IMR-90 (cell line): ENCODE measurements around the gene PCSK6. TPM values are rescaled to one million over a fixed set of nuclear protein-coding genes. Genes with fewer than 3 reads are reported as not detected.

Experiments used
- ATAC-seq: fragments of 200-7000 bp; cut with Tn5 transposase; 2 replicates; pipeline ENCODE4 v1.9.1; 2020; ENCODE audit warnings: low read depth, mild to moderate bottlenecking, moderate library complexity
- BruUV-seq: library from RNA; stranded (reverse); fragments of 400-500 nt; replicated peaks from 2 replicates; lab custom pipeline; 2021; lab: Mats Ljungman, UMichigan
- CTCF ChIA-PET: fragments of 300-600 bp; formaldehyde crosslinking; extraction: SDS; loops from one replicate; lab custom pipeline; 2021; ENCODE audit warnings: antibody characterized with exemption; lab: Yijun Ruan, JAX
- POLR2A ChIA-PET: fragments of 300-600 bp; sonication (Branson Sonifier 250); formaldehyde crosslinking; loops from one replicate; lab custom pipeline; 2022; ENCODE audit warnings: antibody characterized with exemption; ENCODE audit not compliant: unreplicated experiment; lab: Charles Lee
- DNase-seq: peaks from one replicate; pipeline ENCODE4 v3.0.0; 2013
- H2AFZ ChIP-seq: replicated peaks from 2 replicates; pipeline ENCODE3; 2013; ENCODE audit warnings: low read length, mild to moderate bottlenecking; ENCODE audit not compliant: poor library complexity
- H2AK5ac ChIP-seq: 2 replicates; pipeline ENCODE4 v1.6.1; 2013; ENCODE audit warnings: low read depth, low read length, inconsistent platforms
- H2AK9ac ChIP-seq: replicated peaks from 2 replicates; pipeline ENCODE3; 2013; ENCODE audit warnings: mild to moderate bottlenecking, low read depth, low read length, moderate library complexity; ENCODE audit not compliant: poor library complexity
- H2BK120ac ChIP-seq: 2 replicates; pipeline ENCODE4 v1.6.1; 2013; ENCODE audit warnings: low read depth, low read length, inconsistent platforms
- H2BK15ac ChIP-seq: 3 replicates; pipeline ENCODE4 v1.6.1; 2013; ENCODE audit warnings: low read depth, low read length, inconsistent platforms
- H2BK20ac ChIP-seq: 2 replicates; pipeline ENCODE4 v1.6.1; 2013; ENCODE audit warnings: low read depth, mild to moderate bottlenecking, inconsistent platforms, low read length, moderate library complexity
- H2BK5ac ChIP-seq: 2 replicates; pipeline ENCODE4 v1.6.1; 2013; ENCODE audit warnings: mild to moderate bottlenecking, low read depth, low read length, inconsistent platforms; ENCODE audit not compliant: poor library complexity, severe bottlenecking
- H3K14ac ChIP-seq: replicated peaks from 2 replicates; pipeline ENCODE4 v1.6.1; 2013; ENCODE audit warnings: low read depth, low read length, inconsistent platforms
- H3K18ac ChIP-seq: 2 replicates; pipeline ENCODE4 v1.6.1; 2013; ENCODE audit warnings: low read depth, low read length, control low read depth
- H3K23ac ChIP-seq: 2 replicates; pipeline ENCODE4 v1.6.1; 2013; ENCODE audit warnings: low read depth, low read length, inconsistent platforms
- H3K27ac ChIP-seq: 2 replicates; pipeline ENCODE4 v1.5.1; 2013; ENCODE audit warnings: mild to moderate bottlenecking, control low read depth, low read length; ENCODE audit not compliant: insufficient read depth
- H3K27me3 ChIP-seq: 2 replicates; pipeline ENCODE4 v1.6.1; 2013; ENCODE audit warnings: low read length; ENCODE audit not compliant: control insufficient read depth, insufficient read depth
- H3K36me3 ChIP-seq: 2 replicates; pipeline ENCODE4 v1.6.1; 2013; ENCODE audit warnings: low read length, mixed read lengths; ENCODE audit not compliant: control insufficient read depth, insufficient read depth
- H3K4ac ChIP-seq: 2 replicates; pipeline ENCODE4 v1.6.1; 2013; ENCODE audit warnings: low read depth, low read length, inconsistent platforms
- H3K4me1 ChIP-seq: 2 replicates; pipeline ENCODE4 v1.6.1; 2013; ENCODE audit warnings: low read length, mixed read lengths; ENCODE audit not compliant: control insufficient read depth, insufficient read depth
- H3K4me2 ChIP-seq: 2 replicates; pipeline ENCODE4 v1.6.1; 2013; ENCODE audit warnings: low read depth, mild to moderate bottlenecking, control low read depth, low read length, moderate library complexity
- H3K4me3 ChIP-seq: 2 replicates; pipeline ENCODE4 v1.5.1; 2013; ENCODE audit warnings: low read depth, mild to moderate bottlenecking, control low read depth, low read length, moderate library complexity; ENCODE audit not compliant: insufficient read depth
- H3K56ac ChIP-seq: 2 replicates; pipeline ENCODE4 v1.6.1; 2013; ENCODE audit warnings: low read length, inconsistent platforms; ENCODE audit not compliant: insufficient read depth; ENCODE audit errors: extremely low read depth
- H3K79me1 ChIP-seq, 2 experiments: 2 replicates each; pipeline ENCODE4 v1.6.1; 2013; ENCODE audit warnings: low read length in 2 of 2, inconsistent platforms in 1 of 2, low read depth in 1 of 2
- H3K9ac ChIP-seq: 2 replicates; pipeline ENCODE4 v1.6.1; 2013; ENCODE audit warnings: low read depth, low read length, control low read depth
- H3K9me1 ChIP-seq: 2 replicates; pipeline ENCODE4 v1.6.1; 2013; ENCODE audit warnings: low read length, inconsistent platforms; ENCODE audit not compliant: insufficient read depth
- H3K9me3 ChIP-seq: 2 replicates; pipeline ENCODE4 v1.6.1; 2013; ENCODE audit warnings: low read length; ENCODE audit not compliant: control insufficient read depth, insufficient read depth
- H4K20me1 ChIP-seq: 2 replicates; pipeline ENCODE4 v1.6.1; 2013; ENCODE audit warnings: low read length, inconsistent platforms; ENCODE audit not compliant: insufficient read depth
- H4K5ac ChIP-seq: 2 replicates; pipeline ENCODE4 v1.6.1; 2013; ENCODE audit warnings: mild to moderate bottlenecking, low read depth, low read length, control low read depth
- H4K8ac ChIP-seq, 2 experiments: 2 replicates each; pipeline ENCODE4 v1.6.1; 2013; ENCODE audit warnings: low read depth in 2 of 2, low read length in 2 of 2, control low read depth in 1 of 2, inconsistent platforms in 1 of 2
- H4K91ac ChIP-seq: 2 replicates; pipeline ENCODE4 v1.6.1; 2013; ENCODE audit warnings: low read depth, low read length, inconsistent platforms; ENCODE audit not compliant: insufficient read depth
- BHLHE40 ChIP-seq: fragments of 150-350 bp; IDR thresholded peaks from 2 replicates; pipeline ENCODE4 v1.6.1; 2016; ENCODE audit warnings: mild to moderate bottlenecking, low read depth, low read length
- CHD1 ChIP-seq: IDR thresholded peaks from 2 replicates; pipeline ENCODE4 v1.6.1; 2012; ENCODE audit warnings: low read depth, low read length, improper control_type of control experiment
- CTCF ChIP-seq: conservative IDR thresholded peaks from 2 replicates; pipeline ENCODE4 v1.5.1; 2012; ENCODE audit warnings: mild to moderate bottlenecking, low read depth, low read length, improper control_type of control experiment
- FOS ChIP-seq: fragments of 150-350 bp; IDR thresholded peaks from 2 replicates; pipeline ENCODE4 v1.6.1; 2016; ENCODE audit warnings: low read depth, low read length
- MAFK ChIP-seq: IDR thresholded peaks from 2 replicates; pipeline ENCODE4 v1.6.1; 2012; ENCODE audit warnings: low read depth, low read length, improper control_type of control experiment
- MAZ ChIP-seq: IDR thresholded peaks from 2 replicates; pipeline ENCODE4 v1.6.1; 2012; ENCODE audit warnings: low read depth, mild to moderate bottlenecking, low read length, improper control_type of control experiment, moderate library complexity, borderline replicate concordance
- MXI1 ChIP-seq: IDR thresholded peaks from 2 replicates; pipeline ENCODE4 v1.6.1; 2012; ENCODE audit warnings: low read depth, mild to moderate bottlenecking, low read length, moderate library complexity, borderline replicate concordance
- NFE2L2 ChIP-seq: fragments of 150-350 bp; IDR thresholded peaks from 2 replicates; pipeline ENCODE4 v1.6.1; 2016; ENCODE audit warnings: low read depth, mild to moderate bottlenecking, low read length
- POLR2A ChIP-seq: IDR thresholded peaks from 2 replicates; pipeline ENCODE4 v1.6.1; 2012; ENCODE audit warnings: mild to moderate bottlenecking, low read depth, low read length
- RAD21 ChIP-seq: IDR thresholded peaks from 2 replicates; pipeline ENCODE4 v1.6.1; 2012; ENCODE audit warnings: low read length, improper control_type of control experiment
- RCOR1 ChIP-seq: IDR thresholded peaks from 2 replicates; pipeline ENCODE4 v1.6.1; 2012; ENCODE audit warnings: mild to moderate bottlenecking, low read length, improper control_type of control experiment; ENCODE audit not compliant: insufficient replicate concordance
- SMC3 ChIP-seq: fragments of 150-350 bp; IDR thresholded peaks from 2 replicates; pipeline ENCODE4 v1.6.1; 2016; ENCODE audit warnings: low read depth, mild to moderate bottlenecking, antibody characterized with exemption, low read length, moderate library complexity
- WGBS, 2 experiments: methylation state at CpG; one replicate each; pipeline versions ENCODE4 v1.1.5 to v1.1.7; 2013; ENCODE audit warnings: missing lambda C conversion rate in 2 of 2; ENCODE audit not compliant: insufficient read length in 1 of 2; ENCODE audit errors: extremely low coverage in 2 of 2; 5-methylcytosine and 5-hydroxymethylcytosine counted together
- dilution Hi-C: fragments of 300-500 bp; cut with HindIII; formaldehyde crosslinking; loops from one replicate; pipeline ENCODE4 v1.14.3; 2018; ENCODE audit warnings: low sequenced_read_pairs; ENCODE audit not compliant: unreplicated experiment
- in situ Hi-C: fragments of 300-500 bp; cut with MboI; formaldehyde crosslinking; loops from 3 replicates; pipeline ENCODE4 v1.14.3; 2019; ENCODE audit warnings: low sequenced_read_pairs, inconsistent platforms, mixed read lengths
- intact Hi-C: fragments of 100-400 bp; cut with micrococcal nuclease; formaldehyde crosslinking; loops from 2 replicates; pipeline ENCODE4 v1.10.0; 2022
- polyA plus RNA-seq, 3 experiments: library from polyadenylated mRNA; depleted of rRNA; stranded (reverse); fragments of >200 nt; gene quantifications; 2 replicates each; pipeline ENCODE4 v1.2.3, GENCODE V29; 2012; ENCODE audit warnings: low replicate concordance in 1 of 3
- total RNA-seq: library from RNA; depleted of rRNA; stranded (reverse); fragments of >200 nt; gene quantifications from 2 replicates; pipeline ENCODE4 v1.2.3, GENCODE V29; 2012
- TF ChIP-seq, protein P1 (sequence below): fragments of 150-350 bp; IDR thresholded peaks from 2 replicates; pipeline ENCODE4 v1.6.1; 2017; ENCODE audit warnings: mild to moderate bottlenecking, antibody characterized with exemption, low read length, low read depth
- TF ChIP-seq, protein P2 (sequence below): fragments of 150-350 bp; IDR thresholded peaks from 2 replicates; pipeline ENCODE4 v1.6.1; 2016; ENCODE audit warnings: low read depth, mild to moderate bottlenecking, low read length, moderate library complexity, borderline replicate concordance

The PCSK6 gene
- total and polyA plus RNA-seq, 2 of the 4 experiments (the other 2 are of a cell fraction) = not detected

- H3K27me3 ChIP-seq = peaks cover 18% of the 10 kb centered on the region
- dilution Hi-C loops = no loop called here
- 81% methylated on average over 6 of the region's 12 CpGs; no CpG with 5 or more reads in 1 of the 2 experiments for WGBS, 2 experiments
These were observed 52.3 kb downstream of the PCSK6 start for GRCh38 chr15:101437209-101437608.

More at GRCh38 chr15:101437209-101437608, 52.3 kb downstream of the PCSK6 start:
- Histone ChIP-seq H2AK9ac (no peak overlapping the region), H2AFZ (no peak overlapping the region), H2BK5ac (no peak overlapping the region), H3K27ac (no peak overlapping the region), H3K4ac (no peak overlapping the region), H3K4me1 (no peaks in the 10 kb centered on the region; the same call in 1 of the 2 replicates), H3K14ac (no peak overlapping the region), H3K36me3 (no peaks in the 10 kb centered on the region), H2BK15ac (no peak overlapping the region), H3K4me3 (no peak overlapping the region), H3K18ac (no peak overlapping the region), H4K8ac (no peak overlapping the region), H3K9me1 (0 out of 2 replicates have a peak, but pooled peaks cover 3% of the 10 kb centered on the region), H2AK5ac (no peak overlapping the region), H4K5ac (no peak overlapping the region), H4K20me1 (no peaks in the 10 kb centered on the region), H3K79me1 (no peaks in the 10 kb centered on the region), H3K4me2 (no peak overlapping the region), H4K91ac (no peak overlapping the region), H3K56ac (no peak overlapping the region), H3K9me3 (no peaks in the 10 kb centered on the region), H2BK20ac (no peak overlapping the region), H3K23ac (no peak overlapping the region), H3K9ac (no peak overlapping the region), H2BK120ac (no peak overlapping the region)
- TF ChIP-seq SMC3 (no peak), CTCF (no peak), RAD21 (no peak), NFE2L2 (no peak), MXI1 (no peak), MAZ (no peak), BHLHE40 (no peak), FOS (no peak), CHD1 (no peak), MAFK (no peak), POLR2A (no peak), RCOR1 (no peak)
- TF ChIP-seq, protein P1, sequence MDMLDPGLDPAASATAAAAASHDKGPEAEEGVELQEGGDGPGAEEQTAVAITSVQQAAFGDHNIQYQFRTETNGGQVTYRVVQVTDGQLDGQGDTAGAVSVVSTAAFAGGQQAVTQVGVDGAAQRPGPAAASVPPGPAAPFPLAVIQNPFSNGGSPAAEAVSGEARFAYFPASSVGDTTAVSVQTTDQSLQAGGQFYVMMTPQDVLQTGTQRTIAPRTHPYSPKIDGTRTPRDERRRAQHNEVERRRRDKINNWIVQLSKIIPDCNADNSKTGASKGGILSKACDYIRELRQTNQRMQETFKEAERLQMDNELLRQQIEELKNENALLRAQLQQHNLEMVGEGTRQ = no peak
- TF ChIP-seq, protein P2, sequence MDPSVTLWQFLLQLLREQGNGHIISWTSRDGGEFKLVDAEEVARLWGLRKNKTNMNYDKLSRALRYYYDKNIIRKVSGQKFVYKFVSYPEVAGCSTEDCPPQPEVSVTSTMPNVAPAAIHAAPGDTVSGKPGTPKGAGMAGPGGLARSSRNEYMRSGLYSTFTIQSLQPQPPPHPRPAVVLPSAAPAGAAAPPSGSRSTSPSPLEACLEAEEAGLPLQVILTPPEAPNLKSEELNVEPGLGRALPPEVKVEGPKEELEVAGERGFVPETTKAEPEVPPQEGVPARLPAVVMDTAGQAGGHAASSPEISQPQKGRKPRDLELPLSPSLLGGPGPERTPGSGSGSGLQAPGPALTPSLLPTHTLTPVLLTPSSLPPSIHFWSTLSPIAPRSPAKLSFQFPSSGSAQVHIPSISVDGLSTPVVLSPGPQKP = no peak
- CTCF ChIA-PET = no interaction called here
- BruUV-seq = no TSS peak
- DNase-seq (no peak), ATAC-seq (no peak)
- POLR2A ChIA-PET = no interaction called here
- intact Hi-C loops (no loop called here), in situ Hi-C loops (no loop called here)
